Myocyte (in vitro differentiated cells): ENCODE measurements around the gene FRMD6. TPM values are rescaled to one million over a fixed set of nuclear protein-coding genes. Genes with fewer than 3 reads are reported as not detected.

ENCODE experiments used
- DNase-seq: peaks from one replicate; pipeline ENCODE4 v3.0.0-alpha.2; 2012; ENCODE audit warnings: low read depth
- polyA plus RNA-seq: library from polyadenylated mRNA; unstranded; fragments of >200 nt; gene quantifications from one replicate; pipeline ENCODE4 v1.2.1, GENCODE V29; 2012; ENCODE audit warnings: missing spikeins
- total RNA-seq: library from RNA; depleted of rRNA; stranded (reverse); fragments of >200 nt; gene quantifications from 2 replicates; pipeline ENCODE4 v1.2.3, GENCODE V29; 2014

Gene FRMD6
- 96.5 and 169 TPM in 2 replicates for total RNA-seq
- 91.5 TPM for polyA plus RNA-seq

GRCh38 chr14:51651388-51652167 lies at the start of gene FRMD6:
Gene FRMD6, plus strand, starts transcription at chr14:51651910. Its CDS starts 37,927 bp downstream, at chr14:51689837.
- DNase-seq, result peak; percentile 93

- no peak for DNase-seq
These were observed 49.4 kb upstream of the FRMD6 start for GRCh38 chr14:51602310-51602709.

- DNase-seq, result no peak
These were observed 48.2 kb upstream of the FRMD6 start for GRCh38 chr14:51603495-51603894.

GRCh38 chr14:51604073-51604472 lies 47.6 kb upstream of the FRMD6 start:
- DNase-seq, result no peak

DNA sequence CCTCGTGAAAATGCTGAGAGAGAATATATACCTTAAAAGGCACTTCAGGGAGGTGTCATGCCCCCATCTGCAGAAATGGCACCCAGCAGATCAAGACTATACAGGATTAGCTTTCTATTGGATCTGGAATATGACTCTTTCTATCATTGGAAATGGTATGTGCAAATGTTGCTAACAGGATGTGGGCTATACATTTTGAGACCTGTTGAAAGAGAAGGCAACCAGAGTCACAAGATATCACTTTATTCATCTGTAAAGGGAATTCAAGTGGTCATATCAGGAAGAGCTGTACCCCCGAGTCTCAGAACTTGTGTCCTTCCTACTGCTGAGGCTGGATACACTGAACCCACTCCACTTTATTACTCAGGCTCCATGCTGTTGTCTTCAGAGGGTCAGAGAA lies 46.1 kb upstream of the FRMD6 start:
- no peak for DNase-seq

DNA sequence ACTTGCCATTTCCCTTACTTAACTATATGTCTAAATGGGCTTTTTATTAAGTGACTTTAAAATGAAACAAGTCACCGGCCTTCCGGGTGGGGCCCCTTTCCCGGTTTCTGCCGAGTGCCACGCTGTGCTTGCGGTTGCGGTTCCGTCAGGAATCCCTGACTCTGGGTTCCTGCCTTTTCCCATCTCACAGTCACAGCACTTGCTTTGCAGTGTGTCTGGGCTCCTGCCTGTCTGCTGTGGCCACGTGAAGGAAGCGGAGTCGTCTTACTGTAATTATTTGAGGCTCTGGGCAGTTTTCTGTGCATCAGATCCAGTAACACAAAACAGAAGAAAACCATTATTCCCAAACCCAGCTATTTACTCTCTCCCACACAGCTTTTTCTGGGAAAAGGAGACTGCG lies 44.0 kb upstream of the FRMD6 start:
- DNase-seq, result no peak

GRCh38 chr14:51609251-51609954 lies 42.3 kb upstream of the FRMD6 start:
- peak; percentile 54 for DNase-seq

GRCh38 chr14:51609955-51610283 lies 41.8 kb upstream of the FRMD6 start:
- peak; percentile 79 for DNase-seq

DNA sequence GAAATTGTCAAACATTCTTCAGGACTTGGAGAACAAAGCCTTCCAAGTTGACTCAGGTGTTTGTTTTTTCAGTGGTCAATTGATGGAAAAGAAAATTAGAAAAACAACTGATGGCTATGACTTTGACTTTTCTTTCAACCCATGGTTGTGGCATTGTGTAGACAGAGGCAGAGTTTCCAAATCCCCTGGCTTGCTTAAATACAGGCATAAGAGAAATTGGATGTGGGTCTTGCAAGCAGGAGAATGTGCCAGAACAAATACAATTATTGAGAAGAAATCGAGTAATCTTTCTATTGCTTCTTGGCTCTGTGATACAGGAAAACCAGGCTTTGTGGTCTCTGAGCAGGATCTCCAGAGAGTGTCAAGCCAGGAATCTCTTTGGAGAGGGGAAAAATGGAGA lies 40.9 kb upstream of the FRMD6 start:
- DNase-seq, result no peak

GRCh38 chr14:51612449-51612848 lies 39.3 kb upstream of the FRMD6 start:
- DNase-seq, result no peak

DNA sequence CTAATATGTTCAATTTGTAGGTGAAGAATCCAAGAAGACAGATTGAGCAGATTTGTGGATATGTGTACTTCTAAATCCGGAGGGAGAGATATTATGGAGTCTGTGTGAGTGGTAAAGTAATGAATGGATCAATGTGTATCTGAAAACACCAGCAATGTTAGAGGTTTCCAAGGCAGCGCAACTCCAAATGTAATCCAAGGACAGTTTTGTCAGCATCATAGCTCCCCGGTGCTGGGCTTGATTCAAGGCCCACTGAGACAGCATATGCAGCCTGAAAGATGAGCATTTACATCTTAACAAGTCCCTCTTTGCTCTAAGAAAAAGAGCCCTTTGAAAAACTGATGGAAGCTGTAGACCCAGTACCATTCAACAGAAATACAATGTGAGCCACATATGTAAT lies 38.3 kb upstream of the FRMD6 start:
- no peak for DNase-seq

- peak; percentile 75 for DNase-seq
These were observed 37.0 kb upstream of the FRMD6 start for GRCh38 chr14:51614707-51615106.

DNA sequence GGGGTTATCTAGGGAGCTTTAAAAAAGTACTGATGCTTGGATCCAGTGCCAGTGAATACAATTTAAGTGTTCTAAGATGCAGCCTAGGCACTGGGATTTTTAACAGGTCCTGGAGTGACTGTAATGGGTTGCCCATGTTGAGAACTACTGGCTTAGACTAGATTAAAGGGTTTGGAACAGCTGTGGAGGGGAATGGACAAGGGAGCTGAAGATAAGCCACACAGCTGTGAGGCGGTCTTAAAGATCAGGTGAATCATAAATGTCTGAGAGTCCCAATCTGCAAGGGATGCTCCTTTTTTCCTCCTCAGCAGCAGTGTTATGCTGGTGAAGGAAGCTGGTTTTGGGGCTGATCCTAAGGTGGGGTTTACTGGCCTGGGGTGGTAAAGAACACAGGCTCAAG lies 35.5 kb upstream of the FRMD6 start:
- peak; percentile 31 for DNase-seq

DNA sequence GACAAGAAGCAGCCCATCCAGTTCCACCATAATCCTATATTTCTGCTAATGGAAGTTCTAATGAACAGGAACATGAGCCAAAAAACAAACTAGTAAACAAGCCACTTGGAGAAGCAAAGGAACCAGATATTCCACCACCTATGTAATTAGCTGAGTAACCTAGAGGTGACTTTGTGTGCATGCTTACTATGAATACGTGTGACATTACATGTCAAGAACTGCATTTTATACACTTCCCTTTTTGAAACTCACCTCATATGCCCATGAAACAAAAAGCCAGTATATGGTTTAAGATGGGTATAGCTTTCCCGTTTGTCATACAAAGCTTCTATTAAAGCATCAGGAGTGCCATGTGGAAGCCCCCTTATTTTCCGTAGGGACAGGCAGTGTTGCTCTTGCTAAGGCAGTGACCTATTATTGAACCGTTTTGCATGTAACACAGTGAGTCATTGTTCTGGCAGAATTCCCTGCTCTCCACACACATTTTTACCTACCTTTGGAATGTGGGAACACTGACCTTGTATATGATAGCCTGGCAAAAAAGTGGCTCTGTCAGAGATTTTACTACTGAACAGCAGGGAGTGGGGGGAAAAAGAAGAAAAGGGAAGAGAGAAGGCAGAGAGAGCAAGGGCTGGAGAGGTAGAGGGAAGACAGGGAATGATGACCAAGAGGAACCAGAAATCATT lies 34.8 kb upstream of the FRMD6 start:
- peak; percentile 60 for DNase-seq

DNA sequence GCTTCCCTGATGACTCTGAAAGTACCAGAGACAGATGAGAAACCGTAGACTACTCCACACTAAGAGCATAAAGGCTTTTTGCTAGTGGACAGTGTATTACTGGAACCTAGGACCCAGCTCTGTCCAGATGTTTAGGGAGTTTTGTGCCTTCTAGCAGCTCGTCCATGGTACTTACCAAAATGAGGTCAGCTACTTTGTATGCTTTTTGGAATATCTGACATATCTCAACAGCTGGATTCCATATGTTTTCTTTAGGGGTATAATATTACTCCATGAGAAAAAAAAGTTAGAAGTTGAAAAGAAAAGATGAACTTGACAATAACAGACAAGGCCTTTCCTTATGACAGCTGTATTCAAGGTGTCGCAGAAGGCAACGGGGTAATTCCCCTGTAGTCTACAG lies 32.1 kb upstream of the FRMD6 start:
- no peak for DNase-seq

DNA sequence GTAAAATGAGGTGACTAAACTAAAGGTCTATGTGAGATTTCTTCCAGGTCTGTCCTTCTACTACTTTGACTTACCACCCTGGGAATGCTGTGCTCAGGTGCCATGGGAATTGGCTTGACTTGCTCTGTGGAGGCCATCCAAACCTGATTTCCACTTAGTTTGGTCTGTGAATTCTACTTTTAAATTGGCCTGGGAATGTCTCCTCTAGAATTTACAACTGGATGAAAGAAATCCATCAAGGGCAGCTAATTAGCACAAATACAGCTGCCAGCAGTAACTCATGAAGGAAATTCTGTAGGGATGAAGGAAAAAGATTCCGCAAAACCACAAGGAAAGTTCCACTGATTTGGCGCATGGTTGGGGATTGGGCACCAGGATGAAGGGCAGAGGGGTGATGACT lies 31.7 kb upstream of the FRMD6 start:
- DNase-seq, result no peak

- no peak for DNase-seq
These were observed 30.1 kb upstream of the FRMD6 start for GRCh38 chr14:51621654-51622053.

DNA sequence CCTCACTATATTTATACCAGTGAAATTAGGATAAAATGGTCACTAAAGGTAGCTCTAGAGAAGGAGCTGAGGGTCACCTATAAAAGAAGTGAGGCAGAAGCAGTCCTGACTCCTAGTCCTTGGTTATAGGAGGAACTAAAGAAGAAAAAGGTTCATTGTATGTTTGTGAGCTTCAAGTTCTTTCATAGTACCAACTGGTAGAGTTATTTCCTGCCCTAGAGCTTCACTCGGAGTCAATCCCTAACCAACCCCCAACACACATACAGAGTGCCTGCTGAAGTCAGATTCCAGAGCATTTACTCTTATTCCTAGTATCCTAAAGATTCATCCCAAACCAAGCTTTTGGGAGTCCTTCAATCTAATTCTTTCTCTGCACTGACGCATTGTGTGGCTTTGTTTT lies 29.3 kb upstream of the FRMD6 start:
- no peak for DNase-seq

- DNase-seq, result no peak
These were observed 26.6 kb upstream of the FRMD6 start for GRCh38 chr14:51624955-51625569.

GRCh38 chr14:51626185-51626584 lies 25.5 kb upstream of the FRMD6 start:
- DNase-seq, result no peak

DNA sequence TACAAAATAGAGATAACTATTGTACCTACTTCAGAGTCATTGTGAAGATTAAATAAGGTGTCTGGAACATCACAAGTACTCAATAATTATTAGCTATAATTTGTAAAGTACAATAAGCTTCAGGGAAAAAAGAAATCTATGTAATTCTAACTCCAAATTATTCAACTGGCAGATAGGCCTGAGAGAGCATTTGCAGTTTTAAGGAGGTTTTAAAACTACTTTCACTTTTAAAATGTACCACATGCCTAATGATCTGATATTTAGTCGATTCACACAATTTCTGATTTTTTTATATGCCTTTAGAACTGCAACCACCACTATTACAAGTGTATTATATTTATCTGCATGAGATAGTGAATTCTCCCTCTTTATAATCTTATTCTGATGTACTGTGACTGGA lies 24.9 kb upstream of the FRMD6 start:
- no peak for DNase-seq

GRCh38 chr14:51627313-51627712 lies 24.4 kb upstream of the FRMD6 start:
- DNase-seq, result no peak
